OCI-LY1 (cell line): Measurements from ENCODE around the gene NPAS4.

ENCODE experiments used
- H2AFZ ChIP-seq: fragments of 200-600 bp; sonication (generic), shearing (Covaris generic); 2 replicates; pipeline ENCODE4 v1.6.0; 2014; ENCODE audit warnings: antibody characterized with exemption, mild to moderate bottlenecking, low read length
- H3F3A ChIP-seq: fragments of 200-600 bp; sonication (generic), shearing (Covaris generic); 2 replicates; pipeline ENCODE4 v1.6.0; 2014; ENCODE audit warnings: mild to moderate bottlenecking, antibody characterized with exemption, low read length, moderate library complexity; ENCODE audit not compliant: insufficient read depth
- H3K27ac ChIP-seq: fragments of 200-600 bp; sonication (generic); 2 replicates; pipeline ENCODE4 v1.5.1; 2014; ENCODE audit warnings: low read length, mixed run types, mild to moderate bottlenecking, low read depth; ENCODE audit not compliant: poor library complexity, severe bottlenecking
- H3K27me3 ChIP-seq: fragments of 200-600 bp; sonication (generic); 2 replicates; pipeline ENCODE4 v1.6.0; 2014; ENCODE audit warnings: antibody characterized with exemption, mild to moderate bottlenecking, low read length, moderate library complexity; ENCODE audit not compliant: insufficient read depth
- H3K36me3 ChIP-seq: fragments of 200-600 bp; sonication (generic); 2 replicates; pipeline ENCODE4 v1.6.1; 2014; ENCODE audit warnings: mild to moderate bottlenecking, antibody characterized with exemption, low read length, moderate library complexity, mixed read lengths; ENCODE audit not compliant: insufficient read depth
- H3K4me1 ChIP-seq: fragments of 200-600 bp; sonication (generic); 2 replicates; pipeline ENCODE4 v1.5.1; 2014; ENCODE audit warnings: mild to moderate bottlenecking, low read length, moderate library complexity; ENCODE audit not compliant: insufficient read depth, severe bottlenecking
- H3K4me2 ChIP-seq: fragments of 200-600 bp; sonication (generic), shearing (Covaris generic); 2 replicates; pipeline ENCODE4 v1.6.1; 2014; ENCODE audit warnings: low read length
- H3K4me3 ChIP-seq: fragments of 200-600 bp; sonication (generic); 2 replicates; pipeline ENCODE4 v1.5.1; 2014; ENCODE audit warnings: low read length, low read depth, mild to moderate bottlenecking, mixed read lengths; ENCODE audit not compliant: poor library complexity, severe bottlenecking
- H3K79me2 ChIP-seq: fragments of 200-600 bp; shearing (Covaris generic); 2 replicates; pipeline ENCODE4 v1.6.1; 2016; ENCODE audit warnings: mixed run types, low read length, mixed read lengths; ENCODE audit not compliant: insufficient read depth
- H3K9ac ChIP-seq: fragments of 200-600 bp; sonication (generic), shearing (Covaris generic); 2 replicates; pipeline ENCODE4 v1.6.1; 2014; ENCODE audit warnings: mild to moderate bottlenecking, low read length, mixed read lengths
- H3K9me2 ChIP-seq: fragments of 200-600 bp; sonication (generic), shearing (Covaris generic); 2 replicates; pipeline ENCODE4 v1.6.1; 2014; ENCODE audit warnings: low read depth, mild to moderate bottlenecking, low read length, mixed read lengths
- H3K9me3 ChIP-seq: fragments of 200-600 bp; shearing (Covaris generic); 2 replicates; pipeline ENCODE4 v1.6.1; 2014; ENCODE audit warnings: low read length, mixed read lengths
- H4K20me1 ChIP-seq: fragments of 200-600 bp; sonication (generic), shearing (Covaris generic); 2 replicates; pipeline ENCODE4 v1.6.0; 2016; ENCODE audit warnings: mild to moderate bottlenecking, low read length; ENCODE audit not compliant: insufficient read depth
- CTCF ChIP-seq: fragments of 200-600 bp; sonication (generic), shearing (Covaris generic); IDR thresholded peaks from 2 replicates; pipeline ENCODE4 v1.5.1; 2017; ENCODE audit warnings: mild to moderate bottlenecking, antibody characterized with exemption, low read length, moderate library complexity, mixed read lengths
- EZH2 ChIP-seq: fragments of 200-600 bp; sonication (generic), shearing (Covaris generic); IDR thresholded peaks from 2 replicates; pipeline ENCODE4 v1.8.0; 2017; ENCODE audit warnings: borderline replicate concordance, mixed run types, mild to moderate bottlenecking, antibody characterized with exemption, low read length, moderate library complexity, mixed read lengths

Gene NPAS4

GRCh38 chr11:66454828-66455227 lies 34.0 kb downstream of the NPAS4 start:
- no peak overlapping the region for H3K4me3 ChIP-seq
- peaks cover 11% of the 10 kb centered on the region for H3K4me1 ChIP-seq
- H3K27me3 ChIP-seq, result peaks cover 8% of the 10 kb centered on the region; the same call in 1 of the 2 replicates
- no peaks in the 10 kb centered on the region for H3K9me3 ChIP-seq
- no peaks in the 10 kb centered on the region for H3F3A ChIP-seq
- no peak overlapping the region for H3K27ac ChIP-seq
- H3K9ac ChIP-seq, result no peak overlapping the region
- H3K79me2 ChIP-seq, result no peaks in the 10 kb centered on the region
- no peaks in the 10 kb centered on the region for H3K36me3 ChIP-seq
- no peak overlapping the region for H3K4me2 ChIP-seq
- TF ChIP-seq EZH2 (no peak), CTCF (no peak)
- H4K20me1 ChIP-seq, result no peaks in the 10 kb centered on the region
- H3K9me2 ChIP-seq, result no peaks in the 10 kb centered on the region
- H2AFZ ChIP-seq, result no peak overlapping the region

- Histone ChIP-seq H3K27me3 (no peaks in the 10 kb centered on the region), H3K36me3 (no peaks in the 10 kb centered on the region), H2AFZ (no peak overlapping the region), H3K4me2 (no peak overlapping the region), H3K9me3 (peaks cover 5% of the 10 kb centered on the region), H3K4me1 (peaks cover 11% of the 10 kb centered on the region), H3K9ac (no peak overlapping the region), H3K4me3 (no peak overlapping the region), H4K20me1 (no peaks in the 10 kb centered on the region), H3F3A (no peaks in the 10 kb centered on the region), H3K9me2 (no peaks in the 10 kb centered on the region), H3K79me2 (no peaks in the 10 kb centered on the region), H3K27ac (no peak overlapping the region)
- TF ChIP-seq EZH2 (no peak), CTCF (no peak)
Measured at GRCh38 chr11:66457826-66458225, 37.0 kb downstream of the NPAS4 start.

- Histone ChIP-seq H3K27ac (no peak overlapping the region), H3K36me3 (no peaks in the 10 kb centered on the region; the same call in 1 of the 2 replicates), H3K79me2 (no peaks in the 10 kb centered on the region), H3K4me2 (no peak overlapping the region), H2AFZ (no peak overlapping the region), H3K9me3 (peaks cover 7% of the 10 kb centered on the region), H3K27me3 (no peaks in the 10 kb centered on the region), H3F3A (no peaks in the 10 kb centered on the region), H3K9ac (no peak overlapping the region), H3K9me2 (no peaks in the 10 kb centered on the region), H4K20me1 (no peaks in the 10 kb centered on the region), H3K4me3 (no peak overlapping the region), H3K4me1 (peaks cover 11% of the 10 kb centered on the region)
- TF ChIP-seq CTCF (no peak), EZH2 (no peak)
Measured at GRCh38 chr11:66459138-66459778, 38.4 kb downstream of the NPAS4 start.
